HL-60 (cell line): ENCODE data around the gene SPATA2.

Experiments
- GABPA ChIP-seq: IDR thresholded peaks from 2 replicates; pipeline ENCODE4 v1.6.1; 2012; ENCODE audit warnings: low read depth
- POLR2AphosphoS5 ChIP-seq: IDR thresholded peaks from 2 replicates; pipeline ENCODE4 v1.6.1; 2012; ENCODE audit warnings: low read depth
- SPI1 ChIP-seq: IDR thresholded peaks from 2 replicates; pipeline ENCODE4 v1.6.1; 2012; ENCODE audit warnings: low read depth, mild to moderate bottlenecking, borderline replicate concordance
- TF ChIP-seq, protein P1 (sequence below): IDR thresholded peaks from one replicate; pipeline ENCODE4 v1.5.1; 2011; ENCODE audit warnings: low read length, control low read depth, inconsistent platforms; ENCODE audit not compliant: insufficient read depth
- TF ChIP-seq, protein P2 (sequence below): IDR thresholded peaks from 2 replicates; pipeline ENCODE4 v1.6.1; 2012; ENCODE audit warnings: low read depth; ENCODE audit not compliant: insufficient replicate concordance

DNA sequence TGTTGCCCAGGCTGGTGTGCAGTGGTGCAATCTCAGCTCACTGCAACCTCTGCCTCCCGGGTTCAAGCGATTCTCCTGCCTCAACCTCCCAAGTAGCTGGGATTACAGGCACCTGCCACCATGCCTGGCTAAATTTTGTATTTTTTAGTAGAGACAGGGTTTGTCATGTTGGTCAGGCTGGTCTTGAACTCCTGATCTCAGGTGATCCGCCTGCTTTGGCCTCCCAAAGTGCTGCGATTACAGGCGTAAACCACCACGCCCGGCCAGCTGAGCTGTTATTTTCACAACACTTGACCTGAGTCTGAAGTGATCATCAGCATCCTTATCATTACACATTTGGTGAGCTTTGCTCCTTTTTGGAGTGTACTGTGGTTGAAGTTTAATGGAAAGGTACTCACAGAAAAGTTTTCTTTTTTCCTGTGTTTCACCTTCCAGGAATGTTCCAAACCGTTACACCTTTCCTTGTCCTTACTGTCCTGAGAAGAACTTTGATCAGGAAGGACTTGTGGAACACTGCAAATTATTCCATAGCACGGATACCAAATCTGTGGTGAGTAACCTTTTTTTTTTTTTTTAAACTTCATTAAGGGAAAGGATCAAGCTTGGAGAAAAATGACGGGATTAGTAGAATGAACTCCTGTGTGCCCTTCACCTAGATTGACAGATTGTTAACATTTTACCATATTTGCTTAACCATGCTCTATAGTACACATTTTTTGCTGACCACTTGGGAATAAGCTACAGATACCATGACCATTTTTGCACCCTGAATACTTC, 30.6 kb upstream of the SPATA2 start:
- TF ChIP-seq, protein P1, sequence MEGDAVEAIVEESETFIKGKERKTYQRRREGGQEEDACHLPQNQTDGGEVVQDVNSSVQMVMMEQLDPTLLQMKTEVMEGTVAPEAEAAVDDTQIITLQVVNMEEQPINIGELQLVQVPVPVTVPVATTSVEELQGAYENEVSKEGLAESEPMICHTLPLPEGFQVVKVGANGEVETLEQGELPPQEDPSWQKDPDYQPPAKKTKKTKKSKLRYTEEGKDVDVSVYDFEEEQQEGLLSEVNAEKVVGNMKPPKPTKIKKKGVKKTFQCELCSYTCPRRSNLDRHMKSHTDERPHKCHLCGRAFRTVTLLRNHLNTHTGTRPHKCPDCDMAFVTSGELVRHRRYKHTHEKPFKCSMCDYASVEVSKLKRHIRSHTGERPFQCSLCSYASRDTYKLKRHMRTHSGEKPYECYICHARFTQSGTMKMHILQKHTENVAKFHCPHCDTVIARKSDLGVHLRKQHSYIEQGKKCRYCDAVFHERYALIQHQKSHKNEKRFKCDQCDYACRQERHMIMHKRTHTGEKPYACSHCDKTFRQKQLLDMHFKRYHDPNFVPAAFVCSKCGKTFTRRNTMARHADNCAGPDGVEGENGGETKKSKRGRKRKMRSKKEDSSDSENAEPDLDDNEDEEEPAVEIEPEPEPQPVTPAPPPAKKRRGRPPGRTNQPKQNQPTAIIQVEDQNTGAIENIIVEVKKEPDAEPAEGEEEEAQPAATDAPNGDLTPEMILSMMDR = no peak
- TF ChIP-seq SPI1 = no peak
- TF ChIP-seq, protein P2, sequence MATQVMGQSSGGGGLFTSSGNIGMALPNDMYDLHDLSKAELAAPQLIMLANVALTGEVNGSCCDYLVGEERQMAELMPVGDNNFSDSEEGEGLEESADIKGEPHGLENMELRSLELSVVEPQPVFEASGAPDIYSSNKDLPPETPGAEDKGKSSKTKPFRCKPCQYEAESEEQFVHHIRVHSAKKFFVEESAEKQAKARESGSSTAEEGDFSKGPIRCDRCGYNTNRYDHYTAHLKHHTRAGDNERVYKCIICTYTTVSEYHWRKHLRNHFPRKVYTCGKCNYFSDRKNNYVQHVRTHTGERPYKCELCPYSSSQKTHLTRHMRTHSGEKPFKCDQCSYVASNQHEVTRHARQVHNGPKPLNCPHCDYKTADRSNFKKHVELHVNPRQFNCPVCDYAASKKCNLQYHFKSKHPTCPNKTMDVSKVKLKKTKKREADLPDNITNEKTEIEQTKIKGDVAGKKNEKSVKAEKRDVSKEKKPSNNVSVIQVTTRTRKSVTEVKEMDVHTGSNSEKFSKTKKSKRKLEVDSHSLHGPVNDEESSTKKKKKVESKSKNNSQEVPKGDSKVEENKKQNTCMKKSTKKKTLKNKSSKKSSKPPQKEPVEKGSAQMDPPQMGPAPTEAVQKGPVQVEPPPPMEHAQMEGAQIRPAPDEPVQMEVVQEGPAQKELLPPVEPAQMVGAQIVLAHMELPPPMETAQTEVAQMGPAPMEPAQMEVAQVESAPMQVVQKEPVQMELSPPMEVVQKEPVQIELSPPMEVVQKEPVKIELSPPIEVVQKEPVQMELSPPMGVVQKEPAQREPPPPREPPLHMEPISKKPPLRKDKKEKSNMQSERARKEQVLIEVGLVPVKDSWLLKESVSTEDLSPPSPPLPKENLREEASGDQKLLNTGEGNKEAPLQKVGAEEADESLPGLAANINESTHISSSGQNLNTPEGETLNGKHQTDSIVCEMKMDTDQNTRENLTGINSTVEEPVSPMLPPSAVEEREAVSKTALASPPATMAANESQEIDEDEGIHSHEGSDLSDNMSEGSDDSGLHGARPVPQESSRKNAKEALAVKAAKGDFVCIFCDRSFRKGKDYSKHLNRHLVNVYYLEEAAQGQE = no peak
- TF ChIP-seq POLR2AphosphoS5 = no peak
- no peak for TF ChIP-seq GABPA
